OCI-LY1 (cell line): ENCODE measurements around the gene TMEM186.

ENCODE experiments used
- EZH2 ChIP-seq: fragments of 200-600 bp; sonication (generic), shearing (Covaris generic); IDR thresholded peaks from 2 replicates; pipeline ENCODE4 v1.8.0; 2017; ENCODE audit warnings: borderline replicate concordance, mixed run types, mild to moderate bottlenecking, antibody characterized with exemption, low read length, moderate library complexity, mixed read lengths
- TF ChIP-seq, protein P1 (sequence below): fragments of 200-600 bp; sonication (generic), shearing (Covaris generic); IDR thresholded peaks from 2 replicates; pipeline ENCODE4 v1.5.1; 2017; ENCODE audit warnings: mild to moderate bottlenecking, antibody characterized with exemption, low read length, moderate library complexity, mixed read lengths

DNA sequence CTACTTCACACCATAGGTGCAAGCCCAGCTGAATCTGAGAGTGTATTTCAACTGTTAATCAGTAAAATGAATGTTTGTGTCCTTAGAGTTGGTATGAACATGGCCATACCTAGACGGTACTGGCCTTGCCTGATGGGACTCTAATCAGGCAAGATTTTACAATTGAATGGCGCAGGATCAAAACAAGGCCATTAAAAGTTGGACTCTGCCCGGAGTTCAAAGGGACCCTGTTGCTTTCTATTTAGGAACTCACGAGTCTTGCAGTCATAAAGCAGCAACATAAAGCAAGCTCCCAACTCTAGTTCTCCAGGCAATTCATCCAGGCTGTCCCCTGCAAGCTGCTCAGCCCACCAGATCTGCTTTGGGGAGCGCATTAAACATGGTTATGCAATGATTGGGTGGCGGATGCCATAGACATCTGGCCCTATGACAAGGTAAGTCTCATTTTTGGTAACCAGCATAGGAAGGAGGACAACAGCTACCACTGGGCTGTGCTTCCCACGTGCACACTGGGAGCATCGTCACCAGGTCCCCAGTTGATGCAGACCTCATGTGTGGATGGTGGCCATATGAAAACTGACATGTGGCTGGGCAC, 8.8 kb downstream of the TMEM186 start:
- no peak for TF ChIP-seq EZH2
- TF ChIP-seq, protein P1, sequence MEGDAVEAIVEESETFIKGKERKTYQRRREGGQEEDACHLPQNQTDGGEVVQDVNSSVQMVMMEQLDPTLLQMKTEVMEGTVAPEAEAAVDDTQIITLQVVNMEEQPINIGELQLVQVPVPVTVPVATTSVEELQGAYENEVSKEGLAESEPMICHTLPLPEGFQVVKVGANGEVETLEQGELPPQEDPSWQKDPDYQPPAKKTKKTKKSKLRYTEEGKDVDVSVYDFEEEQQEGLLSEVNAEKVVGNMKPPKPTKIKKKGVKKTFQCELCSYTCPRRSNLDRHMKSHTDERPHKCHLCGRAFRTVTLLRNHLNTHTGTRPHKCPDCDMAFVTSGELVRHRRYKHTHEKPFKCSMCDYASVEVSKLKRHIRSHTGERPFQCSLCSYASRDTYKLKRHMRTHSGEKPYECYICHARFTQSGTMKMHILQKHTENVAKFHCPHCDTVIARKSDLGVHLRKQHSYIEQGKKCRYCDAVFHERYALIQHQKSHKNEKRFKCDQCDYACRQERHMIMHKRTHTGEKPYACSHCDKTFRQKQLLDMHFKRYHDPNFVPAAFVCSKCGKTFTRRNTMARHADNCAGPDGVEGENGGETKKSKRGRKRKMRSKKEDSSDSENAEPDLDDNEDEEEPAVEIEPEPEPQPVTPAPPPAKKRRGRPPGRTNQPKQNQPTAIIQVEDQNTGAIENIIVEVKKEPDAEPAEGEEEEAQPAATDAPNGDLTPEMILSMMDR, result no peak
